Measurements from ENCODE around the gene TTLL5. TPM values are rescaled to one million over a fixed set of nuclear protein-coding genes. Genes with fewer than 3 reads are reported as not detected.

The TTLL5 gene
- total RNA-seq, 1 experiment from 2014 or later, result 35.7 TPM

GRCh38 chr14:75705014-75705413 is 44.0 kb downstream of the TTLL5 start:
- no peak overlapping the region for H3K27ac Mint-ChIP-seq
- Histone ChIP-seq H2AFZ (ENCODE audit: low read length) (no peak overlapping the region), H4K20me1 (ENCODE audit: control insufficient read depth, insufficient read depth, insufficient read length) (no peaks in the 10 kb centered on the region), H2AK5ac (ENCODE audit: insufficient read length, low read length) (no peak overlapping the region), H3K23me2 (ENCODE audit: insufficient read length, low read depth, low read length, poor library complexity, severe bottlenecking) (no peaks in the 10 kb centered on the region), H2BK20ac (ENCODE audit: low read depth, low read length, poor library complexity, severe bottlenecking) (no peak overlapping the region), H3K4me2 (ENCODE audit: insufficient read depth, insufficient read length, low read length) (no peak overlapping the region), H3T11ph (ENCODE audit: low read length) (no peak overlapping the region), H3K9ac (ENCODE audit: extremely low read depth, insufficient read length, low read length) (no peak overlapping the region), H2BK12ac (ENCODE audit: insufficient read length, low read depth, low read length) (no peak overlapping the region), H4K91ac (ENCODE audit: insufficient read length, low read depth, low read length) (no peak overlapping the region), H3K23ac (ENCODE audit: insufficient read length, low read depth, low read length) (no peak overlapping the region), H2BK5ac (ENCODE audit: insufficient read length, low read length) (no peak overlapping the region), H3K4me1 (ENCODE audit: insufficient read depth, low read length) (no peaks in the 10 kb centered on the region), H3K14ac (ENCODE audit: insufficient read depth, low read length) (no peak overlapping the region), H3K9me3 (ENCODE audit: control insufficient read depth, low read depth, low read length) (no peaks in the 10 kb centered on the region), H3K4ac (ENCODE audit: low read depth, low read length) (no peak overlapping the region), H2BK15ac (ENCODE audit: low read depth, low read length) (no peak overlapping the region), H4K8ac (replicated peaks; ENCODE audit: insufficient read length, low read depth, low read length) (no peak overlapping the region), H3K79me2 (ENCODE audit: insufficient read depth, low read length) (no peaks in the 10 kb centered on the region), H3K27ac (ENCODE audit: insufficient read length, low read depth, low read length) (no peak overlapping the region), H3K79me1 (ENCODE audit: insufficient read depth, low read depth, low read length, poor library complexity, severe bottlenecking) (no peaks in the 10 kb centered on the region), H2BK120ac (ENCODE audit: low read depth, low read length, poor library complexity, severe bottlenecking) (no peak overlapping the region), H3K18ac (ENCODE audit: insufficient read length, low read depth, low read length) (no peak overlapping the region), H4K5ac (ENCODE audit: insufficient read length, low read depth, low read length) (no peak overlapping the region), H3K27me3 (ENCODE audit: insufficient read depth, low read length) (no peaks in the 10 kb centered on the region; the same call in 1 of the 2 replicates), H3K56ac (ENCODE audit: insufficient read length, low read depth, low read length) (no peak overlapping the region)
- peaks cover 0 to 7% of the 10 kb centered on the region in 2 experiments; a peak in 2 of 4 replicates for H3K4me1 Mint-ChIP-seq
- no peak for TF ChIP-seq CTCF (conservative IDR thresholded peaks at IDR 0.05)
- no CpG with 5 or more reads among the region's 3 CpGs for WGBS (ENCODE audit: extremely low coverage, insufficient read length, low lambda C conversion rate)
- H3K27me3 Mint-ChIP-seq (ENCODE audit: low read depth), result no peaks in the 10 kb centered on the region
- H3K36me3 Mint-ChIP-seq (ENCODE audit: insufficient read depth in 1 of 3, low read depth in 3 of 3), result peaks cover 9 to 29% (median 19%) of the 10 kb centered on the region in 3 experiments
- DNase-seq, result no peak
- no peaks in the 10 kb centered on the region for H3K9me3 Mint-ChIP-seq
- no peak overlapping the region for H3K4me3 Mint-ChIP-seq
